MM.1S (cell line): ENCODE data around the gene CD226.

ENCODE experiments used
- DNase-seq: peaks from one replicate; pipeline ENCODE4 v3.0.0-alpha.2; 2015
- H2AFZ ChIP-seq: fragments of 300-600 bp; sonication (generic); 2 replicates; pipeline ENCODE4 v1.6.0; 2016; ENCODE audit warnings: antibody characterized with exemption, low read length
- H3F3A ChIP-seq: fragments of 300-600 bp; sonication (generic); 2 replicates; pipeline ENCODE4 v1.6.1; 2016; ENCODE audit warnings: mild to moderate bottlenecking, antibody characterized with exemption, low read length, moderate library complexity, mixed read lengths; ENCODE audit not compliant: insufficient read depth
- H3K27ac ChIP-seq: fragments of 300-600 bp; sonication (generic); 2 replicates; pipeline ENCODE4 v1.5.1; 2016; ENCODE audit warnings: mild to moderate bottlenecking, low read length
- H3K27me3 ChIP-seq: fragments of 300-600 bp; sonication (generic); replicated peaks from 2 replicates; pipeline ENCODE4 v1.6.0; 2016; ENCODE audit warnings: low read length; ENCODE audit not compliant: insufficient read depth
- H3K36me3 ChIP-seq: fragments of 300-600 bp; sonication (generic); replicated peaks from 2 replicates; pipeline ENCODE4 v1.6.1; 2016; ENCODE audit warnings: mild to moderate bottlenecking, low read length, mixed read lengths; ENCODE audit not compliant: insufficient read depth
- H3K4me1 ChIP-seq: fragments of 300-600 bp; sonication (generic); 2 replicates; pipeline ENCODE4 v1.6.1; 2016; ENCODE audit warnings: low read length, mixed read lengths
- H3K4me2 ChIP-seq: fragments of 300-600 bp; sonication (generic); 2 replicates; pipeline ENCODE4 v1.6.0; 2016; ENCODE audit warnings: low read depth, low read length
- H3K4me3 ChIP-seq: fragments of 300-600 bp; sonication (generic); 2 replicates; pipeline ENCODE4 v1.5.1; 2016; ENCODE audit warnings: low read length, mixed read lengths
- H3K79me2 ChIP-seq: fragments of 300-600 bp; sonication (generic); 2 replicates; pipeline ENCODE4 v1.6.1; 2016; ENCODE audit warnings: mixed run types, low read length, mixed read lengths
- H3K9ac ChIP-seq: fragments of 300-600 bp; sonication (generic); 2 replicates; pipeline ENCODE4 v1.6.1; 2016; ENCODE audit warnings: low read length, mixed read lengths
- H3K9me2 ChIP-seq: fragments of 300-600 bp; sonication (generic); replicated peaks from 2 replicates; pipeline ENCODE4 v1.6.1; 2016; ENCODE audit warnings: mild to moderate bottlenecking, low read length, mixed read lengths; ENCODE audit not compliant: insufficient read depth
- H3K9me3 ChIP-seq: fragments of 300-600 bp; sonication (generic); replicated peaks from 2 replicates; pipeline ENCODE4 v1.6.1; 2016; ENCODE audit warnings: mild to moderate bottlenecking, low read length, mixed read lengths; ENCODE audit not compliant: insufficient read depth
- H4K20me1 ChIP-seq: fragments of 300-600 bp; sonication (generic); 2 replicates; pipeline ENCODE4 v1.6.1; 2016; ENCODE audit warnings: mild to moderate bottlenecking, low read length, moderate library complexity, mixed read lengths; ENCODE audit not compliant: insufficient read depth
- CTCF ChIP-seq: fragments of 300-600 bp; sonication (generic); IDR thresholded peaks from 2 replicates; pipeline ENCODE4 v1.5.1; 2016; ENCODE audit warnings: antibody characterized with exemption, low read length, mixed read lengths
- EZH2 ChIP-seq: fragments of 300-600 bp; sonication (generic); optimal IDR thresholded peaks from 2 replicates; pipeline ENCODE3; 2017; ENCODE audit warnings: low read depth, mild to moderate bottlenecking, antibody characterized with exemption, low read length, mixed read lengths
- EZH2phosphoT487 ChIP-seq: fragments of 300-600 bp; sonication (generic); IDR thresholded peaks from 2 replicates; pipeline ENCODE4 v1.6.1; 2018; ENCODE audit warnings: antibody characterized with exemption, low read length

Gene CD226

GRCh38 chr18:69898241-69898861, 49.3 kb downstream of the CD226 start:
- DNase-seq = no peak
- H3K27me3 ChIP-seq = no peaks in the 10 kb centered on the region
- H3K9ac ChIP-seq = no peak overlapping the region
- H3F3A ChIP-seq = no peaks in the 10 kb centered on the region
- no peaks in the 10 kb centered on the region for H3K36me3 ChIP-seq
- no peak overlapping the region for H3K4me2 ChIP-seq
- H3K9me2 ChIP-seq = no peaks in the 10 kb centered on the region
- H3K4me1 ChIP-seq = no peaks in the 10 kb centered on the region
- TF ChIP-seq EZH2 (no peak), EZH2phosphoT487 (no peak), CTCF (no peak)
- H3K27ac ChIP-seq = no peak overlapping the region
- H2AFZ ChIP-seq = no peak overlapping the region
- no peaks in the 10 kb centered on the region for H4K20me1 ChIP-seq
- H3K4me3 ChIP-seq = no peak overlapping the region
- H3K79me2 ChIP-seq = no peaks in the 10 kb centered on the region
- no peaks in the 10 kb centered on the region for H3K9me3 ChIP-seq

DNA sequence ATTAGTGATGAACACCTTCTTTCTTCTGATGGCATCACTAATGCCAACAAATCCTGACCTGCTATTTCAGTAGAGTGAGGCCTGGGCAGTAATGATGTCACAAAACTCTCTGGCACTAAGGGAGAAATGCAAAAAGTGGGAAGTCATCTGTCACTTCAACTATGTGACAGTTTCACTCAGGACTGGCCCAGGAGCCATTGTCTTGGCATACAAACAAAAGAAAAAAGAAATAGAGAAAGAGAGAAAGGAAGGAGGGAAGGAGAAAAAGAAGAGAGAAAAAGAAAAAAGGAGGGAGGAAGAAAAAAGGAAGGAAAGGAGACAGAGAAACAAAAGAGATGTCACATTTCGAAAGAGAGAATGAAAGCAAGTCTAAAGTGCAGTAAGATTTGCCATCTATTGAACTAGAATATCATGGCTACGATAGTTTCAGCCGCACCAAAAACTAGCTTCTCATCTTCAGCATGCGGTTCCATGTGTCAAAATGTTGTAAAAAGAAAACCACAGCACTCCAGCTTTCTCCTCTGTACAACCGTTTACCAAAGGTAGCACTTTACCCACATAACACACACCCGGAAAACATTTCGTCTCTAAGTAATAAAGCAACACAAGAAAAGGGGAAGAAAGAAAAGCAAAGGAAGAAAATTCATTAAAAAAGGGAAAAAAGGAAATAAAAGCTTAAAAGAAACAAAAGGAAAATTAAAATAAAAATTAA, 50.1 kb downstream of the CD226 start:
- H3K27me3 ChIP-seq = no peaks in the 10 kb centered on the region
- H2AFZ ChIP-seq = no peak overlapping the region
- H4K20me1 ChIP-seq = no peaks in the 10 kb centered on the region
- H3K79me2 ChIP-seq = no peaks in the 10 kb centered on the region
- no peaks in the 10 kb centered on the region for H3F3A ChIP-seq
- DNase-seq = no peak
- no peak for TF ChIP-seq EZH2phosphoT487
- no peak for TF ChIP-seq CTCF
- no peak for TF ChIP-seq EZH2
- no peaks in the 10 kb centered on the region for H3K36me3 ChIP-seq
- H3K9ac ChIP-seq = no peak overlapping the region
- H3K4me1 ChIP-seq = no peaks in the 10 kb centered on the region
- no peak overlapping the region for H3K4me2 ChIP-seq
- H3K9me3 ChIP-seq = no peaks in the 10 kb centered on the region
- H3K4me3 ChIP-seq = no peak overlapping the region
- no peak overlapping the region for H3K27ac ChIP-seq
- no peaks in the 10 kb centered on the region for H3K9me2 ChIP-seq

DNA sequence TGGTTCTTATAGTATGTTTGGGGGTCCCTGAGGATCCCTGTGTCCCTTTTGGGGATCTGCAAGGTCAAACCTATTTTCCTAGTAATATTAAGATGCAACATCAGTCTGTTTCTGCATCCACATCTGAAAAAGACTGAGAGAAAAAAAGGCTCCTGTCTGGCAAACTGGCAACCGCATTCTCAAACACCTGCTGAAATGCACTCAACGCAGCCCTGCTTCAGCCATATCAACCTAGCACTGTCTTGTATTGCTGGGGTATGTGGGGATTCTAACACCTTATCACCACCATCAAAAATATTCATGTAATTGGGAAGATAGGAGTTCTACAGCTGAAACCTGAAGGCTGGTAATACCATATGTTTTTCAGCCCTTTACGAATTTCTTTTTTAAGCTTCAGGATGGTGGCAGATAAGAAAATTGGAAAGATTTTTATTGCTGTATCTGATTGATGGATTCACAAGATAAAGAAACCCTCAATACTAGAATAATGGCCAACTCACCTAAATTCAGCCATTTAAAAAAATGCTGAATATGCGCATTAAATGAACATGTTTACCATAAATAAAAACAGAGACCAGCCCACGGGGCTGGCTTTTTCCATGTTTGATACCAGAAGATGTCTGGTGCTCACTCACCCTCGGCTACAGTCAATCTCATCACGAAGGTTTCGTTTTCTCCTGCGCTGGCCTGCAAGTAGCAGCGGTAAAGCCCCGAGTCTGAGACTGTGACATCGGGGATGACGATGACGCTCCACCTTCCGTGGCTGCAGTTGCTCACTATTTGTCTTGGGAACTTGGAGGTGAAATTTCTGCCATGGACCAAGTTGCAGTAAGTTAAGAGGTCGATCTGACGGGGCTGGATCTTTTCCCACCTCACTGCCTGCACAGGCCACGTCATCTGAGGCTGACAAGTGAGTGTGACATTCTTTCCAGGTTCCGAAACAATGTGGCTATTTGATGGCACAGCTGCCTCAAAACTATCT, 52.3 kb downstream of the CD226 start:
- H3K9me2 ChIP-seq = no peaks in the 10 kb centered on the region
- no peak for DNase-seq
- H2AFZ ChIP-seq = no peak overlapping the region
- H3K4me3 ChIP-seq = no peak overlapping the region
- no peaks in the 10 kb centered on the region for H3K9me3 ChIP-seq
- no peaks in the 10 kb centered on the region for H3K4me1 ChIP-seq
- H3K4me2 ChIP-seq = no peak overlapping the region
- no peaks in the 10 kb centered on the region for H3K79me2 ChIP-seq
- no peaks in the 10 kb centered on the region for H3K27me3 ChIP-seq
- H4K20me1 ChIP-seq = no peaks in the 10 kb centered on the region
- H3K27ac ChIP-seq = no peak overlapping the region
- no peak overlapping the region for H3K9ac ChIP-seq
- no peaks in the 10 kb centered on the region for H3F3A ChIP-seq
- no peak for TF ChIP-seq EZH2phosphoT487
- no peak for TF ChIP-seq EZH2
- TF ChIP-seq CTCF = no peak
- H3K36me3 ChIP-seq = no peaks in the 10 kb centered on the region
